Measurements from ENCODE around the gene OR5AK2.

- TF ChIP-seq CTCF (optimal IDR thresholded peaks at IDR 0.05 in 1 of 3, IDR thresholded peaks at IDR 0.05 in 1 of 3, conservative IDR thresholded peaks at IDR 0.05 in 1 of 3; ENCODE audit: extremely low read depth in 1 of 3, insufficient read depth in 2 of 3, low read length in 3 of 3) (no peak), EZH2 (IDR thresholded peaks at IDR 0.05; ENCODE audit: low read length) (no peak)
Observed at GRCh38 chr11:56967726-56968125, 21.0 kb upstream of the OR5AK2 start.

All from keratinocyte (primary cell).